Measurements from ENCODE around the gene COMMD6.
"Not testable (repeated sequence)": the region's sequence is repeated elsewhere in the genome, so short reads cannot be mapped to it uniquely, and the experiment has no call there.

COMMD6 gene

GRCh38 chr13:75549262-75550158 lies 11.9 kb upstream of the COMMD6 start, which contains the start of gene UCHL3:
TSS of gene UCHL3 (plus strand) at chr13:75549791. CDS start at chr13:75549821, 30 bp downstream.
- peaks cover 3% of the 10 kb centered on the region; the same call in 1 of the 2 replicates for H3K36me3 ChIP-seq (ENCODE audit: insufficient read depth, low read length)
- H3K4me1 ChIP-seq (ENCODE audit: insufficient read depth, low read length): no peaks in the 10 kb centered on the region
- no peaks in the 10 kb centered on the region for H3K9me3 ChIP-seq (ENCODE audit: control insufficient read depth, insufficient read depth, low read length)
- H3K9ac ChIP-seq (ENCODE audit: low read depth, low read length): peak within 1 kb of the TSS; percentile 87

GRCh38 chr13:75547917-75548316 lies 10.3 kb upstream of the COMMD6 start:
- no peaks in the 10 kb centered on the region for H3K9me3 ChIP-seq (ENCODE audit: control insufficient read depth, insufficient read depth, low read length)
- no peaks in the 10 kb centered on the region for H3K36me3 ChIP-seq (ENCODE audit: insufficient read depth, low read length)
- H3K9ac ChIP-seq (ENCODE audit: low read depth, low read length): no peak overlapping the region
- no peaks in the 10 kb centered on the region for H3K4me1 ChIP-seq (ENCODE audit: insufficient read depth, low read length)

DNA sequence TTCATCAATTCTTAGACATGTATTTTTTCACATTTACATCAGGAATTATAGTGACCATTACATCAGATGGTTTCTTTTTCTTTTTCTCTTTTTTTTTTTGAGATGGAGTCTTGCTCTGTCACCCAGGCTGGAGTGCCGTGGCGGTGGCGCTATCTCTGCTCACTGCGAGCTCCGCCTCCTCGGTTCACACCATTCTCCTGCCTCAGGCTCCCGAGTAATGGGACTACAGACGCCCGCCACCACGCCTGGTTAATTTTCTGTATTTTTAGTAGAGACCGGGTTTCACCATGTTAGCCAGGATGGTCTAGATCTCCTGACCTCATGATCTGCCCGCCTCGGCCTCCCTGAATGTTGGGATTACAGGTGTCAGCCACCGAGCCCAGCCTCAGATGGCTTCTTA lies 7.7 kb upstream of the COMMD6 start:
- not testable (repeated sequence) for H3K9ac ChIP-seq (ENCODE audit: low read depth, low read length); H3K4me1 ChIP-seq (ENCODE audit: insufficient read depth, low read length); H3K9me3 ChIP-seq (ENCODE audit: control insufficient read depth, insufficient read depth, low read length); H3K36me3 ChIP-seq (ENCODE audit: insufficient read depth, low read length)

DNA sequence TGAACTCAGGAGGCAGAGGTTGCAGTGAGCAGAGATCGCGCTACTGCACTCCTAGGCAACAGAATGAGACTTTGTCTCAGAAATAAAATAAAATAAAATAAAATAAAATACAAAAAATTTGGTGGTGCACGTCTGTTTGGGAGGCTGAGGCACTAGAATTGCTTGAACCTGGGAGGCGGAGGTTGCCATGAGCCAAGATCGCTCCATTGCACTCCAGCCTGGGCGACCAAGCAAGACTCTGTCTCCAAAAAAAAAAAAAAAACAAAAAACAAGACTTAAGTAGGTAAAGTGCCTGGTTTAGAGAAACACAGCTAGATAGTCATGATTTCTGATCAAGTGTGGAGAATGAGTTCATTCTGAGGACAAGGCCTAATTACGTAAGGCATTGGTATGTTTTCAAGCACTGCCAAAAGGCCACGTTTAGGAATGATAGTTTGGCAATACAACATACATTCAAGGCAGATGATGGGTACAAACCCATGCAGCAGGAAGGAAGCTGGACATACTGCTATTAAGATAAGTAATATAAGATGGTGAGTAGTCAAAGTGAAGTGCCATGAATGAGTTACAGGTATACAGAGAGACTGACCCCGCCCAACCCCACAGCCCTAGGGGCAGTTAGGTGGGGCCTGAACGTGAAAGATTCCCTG lies 7.2 kb upstream of the COMMD6 start:
- H3K9ac ChIP-seq (ENCODE audit: low read depth, low read length): no peak overlapping the region
- no peaks in the 10 kb centered on the region for H3K4me1 ChIP-seq (ENCODE audit: insufficient read depth, low read length)
- H3K36me3 ChIP-seq (ENCODE audit: insufficient read depth, low read length): no peaks in the 10 kb centered on the region

DNA sequence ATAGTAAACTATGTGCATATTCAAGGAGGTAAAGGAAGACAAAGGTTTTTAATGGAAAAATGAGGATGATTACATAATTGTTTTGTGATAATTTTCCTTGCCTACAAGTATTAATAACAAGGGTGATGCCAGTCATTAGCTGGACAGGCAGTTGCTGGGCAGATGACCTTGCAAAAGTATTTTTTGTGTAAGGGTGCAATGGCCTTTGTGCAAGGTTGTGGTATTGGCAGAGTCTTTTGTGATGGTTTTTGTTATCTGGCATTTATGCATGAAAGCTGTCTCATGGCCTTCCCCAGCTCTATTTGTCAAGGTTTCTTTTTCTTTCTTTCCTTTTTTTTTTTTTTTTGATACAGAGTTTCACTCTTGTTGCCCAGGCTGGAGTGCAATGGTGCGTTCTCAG lies 4.3 kb upstream of the COMMD6 start:
- no peak overlapping the region for H3K9ac ChIP-seq (ENCODE audit: low read depth, low read length)
- no peaks in the 10 kb centered on the region for H3K4me1 ChIP-seq (ENCODE audit: insufficient read depth, low read length)
- H3K9me3 ChIP-seq (ENCODE audit: control insufficient read depth, insufficient read depth, low read length): no peaks in the 10 kb centered on the region; the same call in none of the 2 replicates
- H3K36me3 ChIP-seq (ENCODE audit: insufficient read depth, low read length): no peaks in the 10 kb centered on the region

More for the DNA sequence above, 7.2 kb upstream of the COMMD6 start:
- no peaks in the 10 kb centered on the region for H3K9me3 ChIP-seq (ENCODE audit: control insufficient read depth, insufficient read depth, low read length)

DNA sequence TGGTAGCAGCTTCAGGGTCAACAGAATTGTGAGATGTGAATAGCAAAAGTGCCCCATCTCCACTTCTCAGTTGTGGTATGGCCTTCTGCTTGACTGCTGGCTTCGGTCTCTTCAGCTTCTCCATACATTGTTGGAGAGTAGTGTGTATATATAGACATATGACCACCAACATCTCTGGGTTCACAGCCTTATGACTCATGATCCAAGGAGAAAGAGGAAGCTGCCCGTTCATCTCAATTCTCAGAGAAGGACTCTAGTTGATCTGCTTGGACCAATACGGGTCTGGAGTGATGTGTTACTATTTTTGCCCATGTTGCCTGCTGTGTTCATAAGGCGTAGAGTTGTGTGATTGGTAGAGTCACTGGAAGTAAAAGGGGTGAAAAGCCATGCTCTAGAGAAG lies 3.6 kb upstream of the COMMD6 start:
- Histone ChIP-seq H3K9me3 (ENCODE audit: control insufficient read depth, insufficient read depth, low read length) (no peaks in the 10 kb centered on the region; the same call in none of the 2 replicates), H3K9ac (ENCODE audit: low read depth, low read length) (no peak overlapping the region), H3K36me3 (ENCODE audit: insufficient read depth, low read length) (peaks cover 1% of the 10 kb centered on the region; the same call in 1 of the 2 replicates), H3K4me1 (ENCODE audit: insufficient read depth, low read length) (no peaks in the 10 kb centered on the region)

DNA sequence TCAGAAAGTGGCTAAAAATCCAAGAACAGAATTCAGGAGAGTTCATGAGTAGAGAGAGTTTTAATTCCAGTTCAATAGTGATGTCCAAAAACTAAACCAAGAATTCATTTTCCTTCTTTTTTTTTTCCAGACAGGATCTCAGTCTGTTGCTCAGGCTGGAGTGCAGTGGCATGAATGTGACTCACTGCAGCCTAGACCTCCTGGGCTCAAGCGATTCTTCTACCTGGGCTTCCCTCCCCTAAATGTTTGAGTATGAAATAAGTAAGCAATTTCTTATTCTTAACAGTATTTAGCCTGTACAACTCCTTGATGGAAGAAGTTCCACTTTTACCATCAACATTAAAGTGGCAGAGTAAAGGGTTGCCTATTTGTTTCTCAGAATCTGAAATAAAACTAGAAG lies 3.8 kb downstream of the COMMD6 start:
- Histone ChIP-seq H3K9me3 (ENCODE audit: control insufficient read depth, insufficient read depth, low read length) (no peaks in the 10 kb centered on the region; the same call in 1 of the 2 replicates), H3K9ac (ENCODE audit: low read depth, low read length) (no peak overlapping the region), H3K36me3 (ENCODE audit: insufficient read depth, low read length) (peaks cover 7% of the 10 kb centered on the region; the same call in 1 of the 2 replicates), H3K4me1 (ENCODE audit: insufficient read depth, low read length) (no peaks in the 10 kb centered on the region)

- H3K9me3 ChIP-seq (ENCODE audit: control insufficient read depth, insufficient read depth, low read length): no peaks in the 10 kb centered on the region
- 0 out of 2 replicates have a peak, but pooled peaks cover 3% of the 10 kb centered on the region for H3K36me3 ChIP-seq (ENCODE audit: insufficient read depth, low read length)
- no peaks in the 10 kb centered on the region for H3K4me1 ChIP-seq (ENCODE audit: insufficient read depth, low read length)
- H3K9ac ChIP-seq (ENCODE audit: low read depth, low read length): no peak overlapping the region
Measured at GRCh38 chr13:75530549-75530961, 7.1 kb downstream of the COMMD6 start.

DNA sequence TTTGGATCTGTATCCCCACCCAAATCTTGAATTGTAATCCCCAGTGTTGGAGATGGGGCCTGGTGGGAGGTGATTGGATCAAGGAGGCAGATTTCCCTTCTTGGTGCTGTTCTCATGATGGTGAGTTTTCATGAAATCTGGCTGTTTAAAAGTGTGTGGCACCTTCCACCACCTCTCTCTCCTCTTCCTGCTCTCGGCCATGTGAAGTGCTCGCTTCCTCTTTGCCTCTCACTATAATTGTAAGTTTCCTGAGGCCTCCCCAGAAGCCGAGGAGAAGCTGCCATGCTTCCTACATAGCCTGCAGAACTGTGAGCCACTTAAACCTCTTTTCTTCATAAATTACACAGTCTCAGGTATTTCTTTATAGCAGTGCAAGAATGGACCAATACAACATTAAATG lies 15.7 kb downstream of the COMMD6 start:
- Histone ChIP-seq H3K9ac (ENCODE audit: low read depth, low read length) (no peak overlapping the region), H3K4me1 (ENCODE audit: insufficient read depth, low read length) (no peaks in the 10 kb centered on the region), H3K9me3 (ENCODE audit: control insufficient read depth, insufficient read depth, low read length) (0 out of 2 replicates have a peak, but pooled peaks cover 12% of the 10 kb centered on the region), H3K36me3 (ENCODE audit: insufficient read depth, low read length) (no peaks in the 10 kb centered on the region)

DNA sequence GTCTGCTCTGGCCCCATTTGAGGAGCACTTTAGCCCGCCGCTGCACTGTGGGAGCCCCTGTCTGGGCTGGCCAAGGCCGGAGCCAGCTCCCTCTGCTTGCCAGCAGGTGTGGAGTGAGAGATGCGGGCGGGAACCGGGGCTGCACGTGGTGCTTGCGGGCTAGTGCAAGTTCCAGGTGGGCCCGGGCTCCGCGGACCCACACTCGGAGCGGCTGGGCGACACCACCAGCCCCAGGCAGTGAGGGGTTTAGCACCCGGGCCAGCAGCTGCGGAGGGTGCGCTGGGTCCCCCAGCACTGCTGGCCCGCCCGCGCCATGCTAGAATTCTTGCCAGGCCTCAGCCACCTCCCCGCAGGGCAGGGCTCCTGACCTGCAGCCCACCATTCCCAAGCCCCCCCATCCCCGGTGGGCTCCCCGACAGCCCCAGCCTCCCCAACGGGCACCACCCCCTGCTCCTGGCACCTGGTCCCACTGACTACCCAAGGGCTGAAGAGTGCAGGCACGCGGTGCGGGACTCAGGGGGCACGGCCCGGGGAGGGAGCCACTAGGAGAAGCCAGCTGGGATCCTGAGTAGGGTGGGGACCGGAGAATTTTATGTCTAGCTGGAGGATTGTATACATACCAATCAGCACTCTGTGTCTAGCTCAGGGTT lies 19.1 kb downstream of the COMMD6 start:
- no peaks in the 10 kb centered on the region for H3K36me3 ChIP-seq (ENCODE audit: insufficient read depth, low read length)
- peaks cover 12% of the 10 kb centered on the region; the same call in 1 of the 2 replicates for H3K9me3 ChIP-seq (ENCODE audit: control insufficient read depth, insufficient read depth, low read length)

DNA sequence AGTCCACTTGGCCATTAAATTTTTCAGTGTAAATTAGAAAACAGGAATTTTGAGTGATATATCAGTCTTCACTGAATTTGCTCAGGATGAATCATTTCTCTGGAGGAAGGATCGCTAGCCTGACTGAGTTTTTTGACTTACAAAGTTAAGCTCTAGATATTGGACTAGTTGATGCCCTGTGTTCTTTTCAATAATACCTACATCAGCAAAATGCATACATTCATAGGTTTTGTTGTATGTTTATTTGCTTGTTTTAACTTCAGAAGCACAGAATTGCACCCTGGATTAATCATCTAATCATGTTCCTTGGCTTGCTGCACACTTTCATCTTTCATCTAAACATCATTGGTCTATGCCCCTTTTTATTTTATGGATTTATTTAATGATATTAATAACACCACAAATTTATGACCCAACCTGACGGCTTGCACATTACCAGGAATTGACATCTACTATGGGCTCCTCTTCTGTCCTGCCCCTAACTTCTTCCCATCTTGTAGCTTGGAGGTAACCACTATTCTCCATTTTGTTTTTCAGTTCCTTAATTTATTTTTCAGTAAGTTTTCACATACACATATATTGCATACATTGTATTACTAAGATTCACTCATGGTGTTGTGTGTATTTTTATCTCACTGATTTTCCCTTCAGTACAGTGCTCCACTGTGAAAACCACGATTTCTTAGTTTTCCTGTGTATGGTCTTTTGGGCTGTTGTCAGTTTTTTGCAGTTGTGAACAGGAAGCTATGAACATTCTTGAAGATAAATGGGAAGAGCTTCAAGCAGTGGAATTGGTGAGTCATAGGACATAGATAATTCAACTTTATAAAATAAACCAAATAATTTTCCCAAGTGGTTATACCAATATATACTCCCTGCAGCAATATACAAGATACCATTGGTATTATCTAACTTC lies 23.3 kb downstream of the COMMD6 start:
- H3K9ac ChIP-seq (ENCODE audit: low read depth, low read length): no peak overlapping the region
- H3K36me3 ChIP-seq (ENCODE audit: insufficient read depth, low read length): no peaks in the 10 kb centered on the region
- H3K9me3 ChIP-seq (ENCODE audit: control insufficient read depth, insufficient read depth, low read length): peaks cover 4% of the 10 kb centered on the region; the same call in 1 of the 2 replicates
- H3K4me1 ChIP-seq (ENCODE audit: insufficient read depth, low read length): no peaks in the 10 kb centered on the region

More for the DNA sequence above, 19.1 kb downstream of the COMMD6 start:
- no peak overlapping the region for H3K9ac ChIP-seq (ENCODE audit: low read depth, low read length)
- no peaks in the 10 kb centered on the region for H3K4me1 ChIP-seq (ENCODE audit: insufficient read depth, low read length)

- Histone ChIP-seq H3K9ac (ENCODE audit: low read depth, low read length) (no peak overlapping the region), H3K36me3 (ENCODE audit: insufficient read depth, low read length) (no peaks in the 10 kb centered on the region), H3K9me3 (ENCODE audit: control insufficient read depth, insufficient read depth, low read length) (peaks cover 4% of the 10 kb centered on the region; the same call in 1 of the 2 replicates), H3K4me1 (ENCODE audit: insufficient read depth, low read length) (no peaks in the 10 kb centered on the region)
Measured at GRCh38 chr13:75513271-75513670, 24.4 kb downstream of the COMMD6 start.

DNA sequence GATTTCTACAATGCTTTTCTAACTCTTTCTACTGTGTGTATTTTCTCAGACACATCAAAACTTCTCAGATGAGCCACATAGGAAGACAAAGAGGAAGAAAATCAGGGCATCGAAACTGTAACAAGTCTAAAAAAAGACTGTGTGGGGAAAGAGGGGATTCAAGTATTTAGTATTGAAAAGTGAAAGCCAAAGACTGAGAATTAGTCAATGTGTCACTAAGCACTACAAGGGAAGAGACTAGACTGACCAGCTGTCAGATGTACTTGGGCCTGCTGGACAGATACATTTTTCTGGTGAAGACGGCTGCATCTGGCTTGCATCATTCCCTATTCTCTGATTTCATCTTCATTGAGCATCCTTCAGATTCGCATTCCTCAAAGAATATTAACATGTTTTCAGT lies 25.4 kb downstream of the COMMD6 start:
- Histone ChIP-seq H3K36me3 (ENCODE audit: insufficient read depth, low read length) (no peaks in the 10 kb centered on the region), H3K9me3 (ENCODE audit: control insufficient read depth, insufficient read depth, low read length) (peaks cover under 1% of the 10 kb centered on the region; the same call in 1 of the 2 replicates), H3K9ac (ENCODE audit: low read depth, low read length) (no peak overlapping the region), H3K4me1 (ENCODE audit: insufficient read depth, low read length) (no peaks in the 10 kb centered on the region)
